B cell (primary cell): ENCODE measurements around the gene ITLN2. TPM values are rescaled to one million over a fixed set of nuclear protein-coding genes. Genes with fewer than 3 reads are reported as not detected.

Experiments
- ATAC-seq: fragments of 200-7000 bp; cut with Tn5 transposase; one replicate; pipeline ENCODE4 v1.10.0; 2021; ENCODE audit warnings: low read depth, mild to moderate bottlenecking, moderate number of reproducible peaks, moderate library complexity
- CTCF ChIA-PET: fragments of 350-600 bp; sonication (Branson Sonifier 250); formaldehyde crosslinking; loops from one replicate; lab custom pipeline; 2021; ENCODE audit warnings: antibody characterized with exemption, inconsistent platforms; lab: Charles Lee
- POLR2A ChIA-PET: fragments of 350-600 bp; sonication (Branson Sonifier 250); formaldehyde crosslinking; loops from one replicate; lab custom pipeline; 2021; ENCODE audit warnings: antibody characterized with exemption; lab: Charles Lee
- DNase-seq: peaks from one replicate; pipeline ENCODE4 v3.0.0; 2013
- H2AFZ ChIP-seq: 2 replicates; pipeline ENCODE4 v1.6.1; 2012; ENCODE audit warnings: mild to moderate bottlenecking, low read depth, low read length; ENCODE audit not compliant: insufficient read depth, poor library complexity, severe bottlenecking
- H3K27ac ChIP-seq, 2 donors: 1 replicate in 1 of 2; 2 replicates in 1 of 2; pipeline ENCODE4 v1.5.1; 2012 to 2013; ENCODE audit warnings: low read length in 2 of 2, mild to moderate bottlenecking in 2 of 2, moderate library complexity in 1 of 2
- H3K27me3 ChIP-seq, 4 experiments: fragments of 200-600 bp in 1 of 4; sonication (generic) in 1 of 4; replicated peaks in 1 of 4; 1 replicate in 2 of 4; 2 replicates in 2 of 4; pipeline versions ENCODE4 v1.6.1 to v1.7.0; 2013 to 2016; ENCODE audit warnings: low read length in 3 of 4, mild to moderate bottlenecking in 2 of 4, mixed read lengths in 1 of 4, moderate library complexity in 1 of 4; ENCODE audit not compliant: insufficient read depth in 4 of 4, control insufficient read depth in 3 of 4; ENCODE audit errors: control extremely low read depth in 1 of 4
- H3K36me3 ChIP-seq, 2 experiments: replicated peaks in 1 of 2; 1 replicate in 1 of 2; 2 replicates in 1 of 2; pipeline versions ENCODE4 v1.6.1 to v1.7.1; 2013; ENCODE audit warnings: low read length in 1 of 2; ENCODE audit not compliant: insufficient read depth in 2 of 2, control insufficient read depth in 1 of 2; ENCODE audit errors: control extremely low read depth in 1 of 2, extremely low read depth in 1 of 2
- H3K4me1 ChIP-seq, 2 donors: fragments of 200-600 bp in 1 of 2; sonication (generic) in 1 of 2; 1 replicate in 1 of 2; 2 replicates in 1 of 2; pipeline versions ENCODE4 v1.5.1 to v1.6.1; 2013 to 2017; ENCODE audit warnings: low read length in 2 of 2; ENCODE audit not compliant: control insufficient read depth in 2 of 2, insufficient read depth in 2 of 2
- H3K4me2 ChIP-seq: replicated peaks from 2 replicates; pipeline ENCODE3; 2012; ENCODE audit warnings: mild to moderate bottlenecking, low read depth, low read length; ENCODE audit not compliant: poor library complexity, severe bottlenecking
- H3K4me3 ChIP-seq, 5 experiments: fragments of 200-600 bp in 1 of 5; sonication (generic) in 1 of 5; 1 replicate in 3 of 5; 2 replicates in 2 of 5; pipeline versions ENCODE4 v1.5.1 to v1.7.0; 2011 to 2016; ENCODE audit warnings: low read length in 4 of 5, mild to moderate bottlenecking in 4 of 5, low read depth in 2 of 5, control low read depth in 1 of 5, moderate library complexity in 1 of 5; ENCODE audit not compliant: insufficient read depth in 1 of 5; ENCODE audit errors: control extremely low read depth in 1 of 5, extremely low read depth in 1 of 5
- H3K79me2 ChIP-seq: fragments of 200-600 bp; sonication (generic); one replicate; pipeline ENCODE4 v1.6.0; 2016; ENCODE audit warnings: low read length; ENCODE audit not compliant: control insufficient read depth, insufficient read depth
- H3K9ac ChIP-seq: fragments of 200-600 bp; sonication (generic); 2 replicates; pipeline ENCODE4 v1.6.1; 2017; ENCODE audit warnings: mild to moderate bottlenecking, low read length, moderate library complexity
- H3K9me3 ChIP-seq, 3 donors: one replicate each; pipeline versions ENCODE4 v1.6.1 to v1.7.1; 2013; ENCODE audit warnings: low read length in 2 of 3; ENCODE audit not compliant: control insufficient read depth in 2 of 3, insufficient read depth in 1 of 3; ENCODE audit errors: control extremely low read depth in 1 of 3
- H4K20me1 ChIP-seq: 2 replicates; pipeline ENCODE4 v1.6.0; 2012; ENCODE audit warnings: mild to moderate bottlenecking, low read length; ENCODE audit not compliant: insufficient read depth, control insufficient read depth, poor library complexity, severe bottlenecking
- H3K27ac Mint-ChIP-seq: one replicate; pipeline ENCODE4 v1.8.0; 2021; ENCODE audit warnings: mixed read lengths
- H3K27me3 Mint-ChIP-seq: one replicate; pipeline ENCODE4 v1.8.0; 2021; ENCODE audit warnings: mixed read lengths
- H3K4me1 Mint-ChIP-seq: one replicate; pipeline ENCODE4 v1.8.0; 2021; ENCODE audit warnings: mixed read lengths
- H3K4me3 Mint-ChIP-seq: one replicate; pipeline ENCODE4 v1.8.0; 2021; ENCODE audit warnings: mixed read lengths
- H3K9me3 Mint-ChIP-seq: one replicate; pipeline ENCODE4 v1.8.0; 2022; ENCODE audit warnings: mixed read lengths; ENCODE audit not compliant: insufficient read depth
- EZH2 ChIP-seq: IDR thresholded peaks from 2 replicates; pipeline ENCODE4 v1.6.1; 2012; ENCODE audit warnings: borderline replicate concordance, low read depth, mild to moderate bottlenecking, moderate library complexity, low read length; ENCODE audit not compliant: insufficient read depth, poor library complexity, severe bottlenecking
- WGBS: methylation state at CpG from one replicate; pipeline ENCODE4 v1.1.5; 2013; ENCODE audit warnings: missing lambda C conversion rate; ENCODE audit not compliant: insufficient coverage; 5-methylcytosine and 5-hydroxymethylcytosine counted together
- intact Hi-C: fragments of 100-400 bp; cut with micrococcal nuclease; formaldehyde crosslinking; loops from one replicate; pipeline ENCODE4 v1.10.0; 2022
- polyA plus RNA-seq: library from polyadenylated mRNA; depleted of rRNA; stranded (reverse); fragments of >200 nt; gene quantifications from 2 replicates; pipeline ENCODE4 v1.2.3, GENCODE V29; 2012
- total RNA-seq, 2 donors: library from RNA; stranded (reverse); fragments of 120-200 nt in 1 of 2; gene quantifications; 1 replicate in 1 of 2; 2 replicates in 1 of 2; pipeline versions ENCODE4 v1.2.3 to v1.2.4, GENCODE V29; 2013 to 2022
- TF ChIP-seq, protein P1 (sequence below): fragments of 200-600 bp; IDR thresholded peaks from one replicate; pipeline ENCODE4 v1.8.0; 2022; ENCODE audit warnings: antibody characterized with exemption, mild to moderate bottlenecking

Gene ITLN2
- total and polyA plus RNA-seq, 2 donors (not counting 1 experiment from before 2014, with no cell fraction given), result not detected

DNA sequence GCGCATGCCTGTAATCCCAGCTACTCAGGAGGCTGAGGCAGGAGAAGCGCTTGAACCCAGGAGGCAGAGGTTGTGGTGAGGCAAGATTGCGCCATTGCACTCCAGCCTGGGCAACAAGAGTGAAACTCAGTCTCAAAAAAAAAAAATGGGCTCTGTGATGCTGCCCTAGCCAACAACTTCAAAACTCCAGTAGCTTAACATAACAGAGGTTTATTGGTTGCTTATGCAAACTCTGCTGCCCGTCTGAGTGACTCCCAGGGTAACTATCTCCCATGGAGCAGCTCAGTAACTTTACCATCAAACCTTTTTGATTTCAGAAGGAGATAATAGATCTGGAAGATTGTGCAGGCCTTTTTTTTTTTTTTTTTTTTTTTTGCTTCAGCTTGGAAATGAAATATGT lies 18.9 kb upstream of the ITLN2 start:
- ChIA-PET POLR2A (interaction anchor here (0.5 to 0.7 kb wide), 2 partner anchors 144 to 427 kb away, joined by 5 to 8 read pairs; no protein-coding TSS in a partner anchor), CTCF (interaction anchor here (0.9 to 1.5 kb wide), 4 partner anchors 13 to 19 kb away, joined by 3 to 5 read pairs (median 4); partner anchors contain the start of gene ITLN2)
- Histone ChIP-seq H3K27ac (no peak overlapping the region), H3K9ac (no peak overlapping the region), H3K4me3 (no peak overlapping the region), H3K9me3 (no peaks in the 10 kb centered on the region), H3K27me3 (peaks cover 0 to 3% (median 0%) of the 10 kb centered on the region in 4 experiments), H2AFZ (no peak overlapping the region), H3K4me2 (no peak overlapping the region), H3K79me2 (no peaks in the 10 kb centered on the region), H3K4me1 (no peaks in the 10 kb centered on the region), H4K20me1 (no peaks in the 10 kb centered on the region), H3K36me3 (no peaks in the 10 kb centered on the region)
- no CpG with 5 or more reads among the region's 4 CpGs for WGBS
- intact Hi-C loops, result no loop called here
- H3K9me3 Mint-ChIP-seq, result no peaks in the 10 kb centered on the region
- no peak overlapping the region for H3K27ac Mint-ChIP-seq
- peaks cover 11% of the 10 kb centered on the region for H3K27me3 Mint-ChIP-seq
- no peak overlapping the region for H3K4me3 Mint-ChIP-seq
- TF ChIP-seq, protein P1, sequence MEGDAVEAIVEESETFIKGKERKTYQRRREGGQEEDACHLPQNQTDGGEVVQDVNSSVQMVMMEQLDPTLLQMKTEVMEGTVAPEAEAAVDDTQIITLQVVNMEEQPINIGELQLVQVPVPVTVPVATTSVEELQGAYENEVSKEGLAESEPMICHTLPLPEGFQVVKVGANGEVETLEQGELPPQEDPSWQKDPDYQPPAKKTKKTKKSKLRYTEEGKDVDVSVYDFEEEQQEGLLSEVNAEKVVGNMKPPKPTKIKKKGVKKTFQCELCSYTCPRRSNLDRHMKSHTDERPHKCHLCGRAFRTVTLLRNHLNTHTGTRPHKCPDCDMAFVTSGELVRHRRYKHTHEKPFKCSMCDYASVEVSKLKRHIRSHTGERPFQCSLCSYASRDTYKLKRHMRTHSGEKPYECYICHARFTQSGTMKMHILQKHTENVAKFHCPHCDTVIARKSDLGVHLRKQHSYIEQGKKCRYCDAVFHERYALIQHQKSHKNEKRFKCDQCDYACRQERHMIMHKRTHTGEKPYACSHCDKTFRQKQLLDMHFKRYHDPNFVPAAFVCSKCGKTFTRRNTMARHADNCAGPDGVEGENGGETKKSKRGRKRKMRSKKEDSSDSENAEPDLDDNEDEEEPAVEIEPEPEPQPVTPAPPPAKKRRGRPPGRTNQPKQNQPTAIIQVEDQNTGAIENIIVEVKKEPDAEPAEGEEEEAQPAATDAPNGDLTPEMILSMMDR, result no peak
- no peak for TF ChIP-seq EZH2
- ATAC-seq, result no peak
- no peak for DNase-seq
- no peaks in the 10 kb centered on the region for H3K4me1 Mint-ChIP-seq

DNA sequence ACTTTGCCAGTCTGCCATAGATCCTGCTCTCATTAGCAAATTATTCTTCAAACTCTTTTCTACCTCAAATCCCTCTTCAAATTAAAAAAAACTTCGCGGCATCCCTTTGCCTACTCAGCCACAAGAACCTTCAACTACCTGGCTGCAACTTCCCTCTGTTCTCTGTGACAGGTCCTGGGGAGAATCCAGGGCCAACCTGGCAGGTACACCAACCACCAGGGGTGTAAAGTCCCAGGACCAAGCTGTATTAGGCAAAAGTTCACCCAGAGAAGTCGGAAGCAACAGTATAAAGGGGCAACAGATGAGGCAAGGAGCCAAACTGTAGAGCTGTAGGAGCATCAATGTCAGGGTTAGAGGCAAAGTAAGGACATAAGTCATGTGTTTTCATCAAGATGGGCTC lies 18.3 kb upstream of the ITLN2 start:
- Histone ChIP-seq H3K79me2 (no peaks in the 10 kb centered on the region), H3K36me3 (no peaks in the 10 kb centered on the region), H3K4me2 (no peak overlapping the region), H3K9me3 (no peaks in the 10 kb centered on the region), H3K4me1 (no peaks in the 10 kb centered on the region), H2AFZ (no peak overlapping the region), H4K20me1 (no peaks in the 10 kb centered on the region), H3K27me3 (peaks cover 0 to 3% (median 0%) of the 10 kb centered on the region in 4 experiments), H3K27ac (no peak overlapping the region), H3K4me3 (no peak overlapping the region), H3K9ac (no peak overlapping the region)
- no peak for ATAC-seq
- TF ChIP-seq EZH2, result no peak
- TF ChIP-seq, protein P1, result no peak
- ChIA-PET CTCF (interaction anchor here (0.9 to 1.5 kb wide), 4 partner anchors 13 to 18 kb away, joined by 3 to 5 read pairs (median 4); partner anchors contain the start of gene ITLN2), POLR2A (interaction anchor here (0.7 kb wide), 1 partner anchor 144 kb away, joined by 5 read pairs; no protein-coding TSS in a partner anchor)
- H3K27me3 Mint-ChIP-seq, result peaks cover 11% of the 10 kb centered on the region
- H3K4me3 Mint-ChIP-seq, result no peak overlapping the region
- DNase-seq, result no peak
- 62% methylated on average over 3 of the region's 3 CpGs for WGBS
- no peaks in the 10 kb centered on the region for H3K4me1 Mint-ChIP-seq
- intact Hi-C loops, result no loop called here
- H3K9me3 Mint-ChIP-seq, result no peaks in the 10 kb centered on the region
- no peak overlapping the region for H3K27ac Mint-ChIP-seq
